Measurements from ENCODE around the gene SPAG8. TPM values are rescaled to one million over a fixed set of nuclear protein-coding genes. Genes with fewer than 3 reads are reported as not detected.

Gene SPAG8
- 0.65 and 1.2 TPM in 2 replicates for total RNA-seq

GRCh38 chr9:35812025-35812602 is at the start of gene SPAG8:
Gene SPAG8 (minus strand): TSS chr9:35812262. CDS start chr9:35812147, 115 bp downstream.

GRCh38 chr9:35829084-35829763 is 17.2 kb upstream of the SPAG8 start, which contains the start of gene TMEM8B:
Gene TMEM8B (plus strand): TSS chr9:35829228. CDS start chr9:35829448, 220 bp downstream.

GRCh38 chr9:35828716-35829083 is 16.6 kb upstream of the SPAG8 start, which contains the start of gene FAM221B:
Gene FAM221B (minus strand): TSS chr9:35828732. CDS start chr9:35826161, 2,571 bp downstream.

GRCh38 chr9:35814841-35815543 is 2.9 kb upstream of the SPAG8 start, which contains the start of gene HINT2:
Gene HINT2 (minus strand): TSS chr9:35815042. CDS start chr9:35814979, 63 bp downstream.

GRCh38 chr9:35791297-35791921 is 20.7 kb downstream of the SPAG8 start, which contains the start of gene NPR2:
Gene NPR2 (plus strand): TSS chr9:35791591. CDS start chr9:35792409, 818 bp downstream.

Small RNA genes within 50 kb of the gene (small RNA-seq; reads per million reads assigned to genes)
- gene HINT2, result 0.12 reads per million

Other genes with a start within 250 kb of the SPAG8 start
- 19.6 and 23.1 TPM in 2 replicates for gene TESK1, start 207.0 kb downstream of the SPAG8 start, total RNA-seq
- gene CD72, start 193.8 kb downstream of the SPAG8 start, total RNA-seq, result 1.2 and 3.5 TPM in 2 replicates
- not detected in 2 replicates for gene SIT1, start 161.3 kb downstream of the SPAG8 start, total RNA-seq
- 39,103 and 115,939 TPM in 2 replicates for gene RMRP, start 154.2 kb downstream of the SPAG8 start, total RNA-seq
- 5.5 and 6.6 TPM in 2 replicates for gene CCDC107, start 154.0 kb downstream of the SPAG8 start, total RNA-seq
- gene ARHGEF39, start 147.1 kb downstream of the SPAG8 start, total RNA-seq, result 1.2 and 1.6 TPM in 2 replicates
- gene CA9, start 138.3 kb downstream of the SPAG8 start, total RNA-seq, result not detected in 2 replicates
- gene TPM2, start 122.3 kb downstream of the SPAG8 start, total RNA-seq, result 87.9 and 98.7 TPM in 2 replicates
- 118 and 165 TPM in 2 replicates for gene TLN1, start 80.1 kb downstream of the SPAG8 start, total RNA-seq
- gene CREB3, start 79.6 kb downstream of the SPAG8 start, total RNA-seq, result 56.1 and 92.0 TPM in 2 replicates
- gene GBA2, start 63.0 kb downstream of the SPAG8 start, total RNA-seq, result 25.9 and 31.7 TPM in 2 replicates
- 18.1 and 27.0 TPM in 2 replicates for gene RGP1, start 63.0 kb downstream of the SPAG8 start, total RNA-seq
- gene MSMP, start 58.0 kb downstream of the SPAG8 start, total RNA-seq, result not detected in 2 replicates
- 9.0 and 23.6 TPM in 2 replicates for gene NPR2, start 20.7 kb downstream of the SPAG8 start, total RNA-seq
- 10.6 and 15.7 TPM in 2 replicates for gene HINT2, start 2.8 kb upstream of the SPAG8 start, total RNA-seq
- gene FAM221B, start 16.5 kb upstream of the SPAG8 start, total RNA-seq, result not detected in 2 replicates
- gene TMEM8B, start 17.0 kb upstream of the SPAG8 start, total RNA-seq, result 3.5 and 4.0 TPM in 2 replicates
- gene OR13J1, start 58.1 kb upstream of the SPAG8 start, total RNA-seq, result not detected in 2 replicates
- gene HRCT1, start 93.9 kb upstream of the SPAG8 start, total RNA-seq, result 0.39 and 0.76 TPM in 2 replicates
- gene SPAAR, start 97.2 kb upstream of the SPAG8 start, total RNA-seq, result not detected in 2 replicates
- not detected in 2 replicates for gene OR2S2, start 145.9 kb upstream of the SPAG8 start, total RNA-seq
- gene RECK, start 224.7 kb upstream of the SPAG8 start, total RNA-seq, result 22.2 and 54.2 TPM in 2 replicates